ENCODE data around the gene PROSER1.

DNA sequence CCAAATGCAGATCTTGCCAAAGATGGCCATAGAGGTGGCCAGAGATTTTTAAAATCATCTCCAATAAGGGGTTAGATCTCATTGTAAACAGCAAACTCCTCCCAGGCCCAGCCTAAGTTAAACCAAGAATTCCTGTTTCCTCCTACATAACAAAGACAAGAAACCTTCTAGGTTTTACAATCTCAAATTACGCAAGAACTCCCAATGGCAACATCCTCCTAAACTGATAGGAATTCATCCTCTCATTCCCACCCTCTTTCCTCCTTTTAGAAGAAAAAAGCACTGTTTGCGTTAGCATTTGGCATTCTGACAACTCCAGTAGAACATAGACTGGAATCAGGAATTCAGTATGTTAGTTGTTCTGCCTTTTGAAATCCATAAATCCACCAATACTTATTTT, 14.6 kb downstream of the PROSER1 start:
- TF ChIP-seq NR2F2 (IDR thresholded peaks at IDR 0.05) = no peak
- TF ChIP-seq, protein P1, sequence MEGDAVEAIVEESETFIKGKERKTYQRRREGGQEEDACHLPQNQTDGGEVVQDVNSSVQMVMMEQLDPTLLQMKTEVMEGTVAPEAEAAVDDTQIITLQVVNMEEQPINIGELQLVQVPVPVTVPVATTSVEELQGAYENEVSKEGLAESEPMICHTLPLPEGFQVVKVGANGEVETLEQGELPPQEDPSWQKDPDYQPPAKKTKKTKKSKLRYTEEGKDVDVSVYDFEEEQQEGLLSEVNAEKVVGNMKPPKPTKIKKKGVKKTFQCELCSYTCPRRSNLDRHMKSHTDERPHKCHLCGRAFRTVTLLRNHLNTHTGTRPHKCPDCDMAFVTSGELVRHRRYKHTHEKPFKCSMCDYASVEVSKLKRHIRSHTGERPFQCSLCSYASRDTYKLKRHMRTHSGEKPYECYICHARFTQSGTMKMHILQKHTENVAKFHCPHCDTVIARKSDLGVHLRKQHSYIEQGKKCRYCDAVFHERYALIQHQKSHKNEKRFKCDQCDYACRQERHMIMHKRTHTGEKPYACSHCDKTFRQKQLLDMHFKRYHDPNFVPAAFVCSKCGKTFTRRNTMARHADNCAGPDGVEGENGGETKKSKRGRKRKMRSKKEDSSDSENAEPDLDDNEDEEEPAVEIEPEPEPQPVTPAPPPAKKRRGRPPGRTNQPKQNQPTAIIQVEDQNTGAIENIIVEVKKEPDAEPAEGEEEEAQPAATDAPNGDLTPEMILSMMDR (IDR thresholded peaks at IDR 0.05; ENCODE audit: low read depth, low read length, missing input control) = no peak
- TF ChIP-seq, protein P2, sequence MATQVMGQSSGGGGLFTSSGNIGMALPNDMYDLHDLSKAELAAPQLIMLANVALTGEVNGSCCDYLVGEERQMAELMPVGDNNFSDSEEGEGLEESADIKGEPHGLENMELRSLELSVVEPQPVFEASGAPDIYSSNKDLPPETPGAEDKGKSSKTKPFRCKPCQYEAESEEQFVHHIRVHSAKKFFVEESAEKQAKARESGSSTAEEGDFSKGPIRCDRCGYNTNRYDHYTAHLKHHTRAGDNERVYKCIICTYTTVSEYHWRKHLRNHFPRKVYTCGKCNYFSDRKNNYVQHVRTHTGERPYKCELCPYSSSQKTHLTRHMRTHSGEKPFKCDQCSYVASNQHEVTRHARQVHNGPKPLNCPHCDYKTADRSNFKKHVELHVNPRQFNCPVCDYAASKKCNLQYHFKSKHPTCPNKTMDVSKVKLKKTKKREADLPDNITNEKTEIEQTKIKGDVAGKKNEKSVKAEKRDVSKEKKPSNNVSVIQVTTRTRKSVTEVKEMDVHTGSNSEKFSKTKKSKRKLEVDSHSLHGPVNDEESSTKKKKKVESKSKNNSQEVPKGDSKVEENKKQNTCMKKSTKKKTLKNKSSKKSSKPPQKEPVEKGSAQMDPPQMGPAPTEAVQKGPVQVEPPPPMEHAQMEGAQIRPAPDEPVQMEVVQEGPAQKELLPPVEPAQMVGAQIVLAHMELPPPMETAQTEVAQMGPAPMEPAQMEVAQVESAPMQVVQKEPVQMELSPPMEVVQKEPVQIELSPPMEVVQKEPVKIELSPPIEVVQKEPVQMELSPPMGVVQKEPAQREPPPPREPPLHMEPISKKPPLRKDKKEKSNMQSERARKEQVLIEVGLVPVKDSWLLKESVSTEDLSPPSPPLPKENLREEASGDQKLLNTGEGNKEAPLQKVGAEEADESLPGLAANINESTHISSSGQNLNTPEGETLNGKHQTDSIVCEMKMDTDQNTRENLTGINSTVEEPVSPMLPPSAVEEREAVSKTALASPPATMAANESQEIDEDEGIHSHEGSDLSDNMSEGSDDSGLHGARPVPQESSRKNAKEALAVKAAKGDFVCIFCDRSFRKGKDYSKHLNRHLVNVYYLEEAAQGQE (IDR thresholded peaks at IDR 0.05) = no peak
- TF ChIP-seq, protein P3, sequence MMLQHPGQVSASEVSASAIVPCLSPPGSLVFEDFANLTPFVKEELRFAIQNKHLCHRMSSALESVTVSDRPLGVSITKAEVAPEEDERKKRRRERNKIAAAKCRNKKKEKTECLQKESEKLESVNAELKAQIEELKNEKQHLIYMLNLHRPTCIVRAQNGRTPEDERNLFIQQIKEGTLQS (IDR thresholded peaks at IDR 0.05) = no peak

All from liver (tissue), 3 donors.